AG04449 (cell line): ENCODE data around the gene RDH16.
"Not testable (repeated sequence)": the region's sequence is repeated elsewhere in the genome, so short reads cannot be mapped to it uniquely, and the experiment has no call there.

Source experiments
- CTCF ChIA-PET: fragments of 350-600 bp; formaldehyde crosslinking; extraction: SDS; loops from one replicate; lab custom pipeline; 2021; ENCODE audit warnings: antibody characterized with exemption; lab: Yijun Ruan, JAX
- POLR2A ChIA-PET: fragments of 400-600, 350-600 bp; formaldehyde crosslinking; extraction: SDS; loops from one replicate; lab custom pipeline; 2020; ENCODE audit warnings: antibody characterized with exemption, inconsistent platforms; lab: Yijun Ruan, JAX
- DNase-seq: peaks from one replicate; pipeline ENCODE4 v3.0.0-alpha.2; 2010; ENCODE audit warnings: low read depth, low spot score
- H3K4me3 ChIP-seq: 2 replicates; pipeline ENCODE4 v1.5.1; 2011; ENCODE audit warnings: low read depth, mild to moderate bottlenecking, control low read depth, low read length
- TF ChIP-seq, protein P1 (sequence below): IDR thresholded peaks from one replicate; pipeline ENCODE4 v1.5.1; 2011; ENCODE audit warnings: mild to moderate bottlenecking, moderate library complexity, low read length, control low read depth, inconsistent platforms; ENCODE audit not compliant: insufficient read depth; ENCODE audit errors: missing control alignments

RDH16 gene

DNA sequence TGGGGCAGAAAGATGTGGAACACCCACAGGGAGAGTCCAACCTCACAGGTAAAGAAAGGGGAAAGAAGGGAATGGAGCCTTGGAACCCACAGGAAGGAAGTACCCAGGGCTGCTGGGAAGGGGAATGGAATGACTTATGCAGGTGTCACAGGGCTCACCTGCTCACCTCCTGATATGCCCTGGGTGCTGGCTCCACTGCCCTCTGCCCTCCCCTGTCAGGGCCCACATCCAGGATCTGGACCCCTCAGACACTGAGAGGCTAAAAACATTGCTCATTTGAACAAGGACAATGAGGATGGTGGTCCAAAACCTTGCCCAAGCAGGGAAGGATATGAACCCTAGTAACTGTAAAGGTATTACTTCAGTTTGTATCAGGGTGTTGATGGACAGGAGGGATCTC is 29.6 kb upstream of the RDH16 start:
- no peak overlapping the region for H3K4me3 ChIP-seq
- CTCF ChIA-PET, result interaction anchor here (0.8 to 5.0 kb wide), 20 partner anchors 10 to 352 kb away, joined by 3 to 303 read pairs (median 4); partner anchors contain the start of genes HSD17B6, PRIM1 and ZBTB39
- DNase-seq, result no peak
- POLR2A ChIA-PET, result no interaction called here
- TF ChIP-seq, protein P1, sequence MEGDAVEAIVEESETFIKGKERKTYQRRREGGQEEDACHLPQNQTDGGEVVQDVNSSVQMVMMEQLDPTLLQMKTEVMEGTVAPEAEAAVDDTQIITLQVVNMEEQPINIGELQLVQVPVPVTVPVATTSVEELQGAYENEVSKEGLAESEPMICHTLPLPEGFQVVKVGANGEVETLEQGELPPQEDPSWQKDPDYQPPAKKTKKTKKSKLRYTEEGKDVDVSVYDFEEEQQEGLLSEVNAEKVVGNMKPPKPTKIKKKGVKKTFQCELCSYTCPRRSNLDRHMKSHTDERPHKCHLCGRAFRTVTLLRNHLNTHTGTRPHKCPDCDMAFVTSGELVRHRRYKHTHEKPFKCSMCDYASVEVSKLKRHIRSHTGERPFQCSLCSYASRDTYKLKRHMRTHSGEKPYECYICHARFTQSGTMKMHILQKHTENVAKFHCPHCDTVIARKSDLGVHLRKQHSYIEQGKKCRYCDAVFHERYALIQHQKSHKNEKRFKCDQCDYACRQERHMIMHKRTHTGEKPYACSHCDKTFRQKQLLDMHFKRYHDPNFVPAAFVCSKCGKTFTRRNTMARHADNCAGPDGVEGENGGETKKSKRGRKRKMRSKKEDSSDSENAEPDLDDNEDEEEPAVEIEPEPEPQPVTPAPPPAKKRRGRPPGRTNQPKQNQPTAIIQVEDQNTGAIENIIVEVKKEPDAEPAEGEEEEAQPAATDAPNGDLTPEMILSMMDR, result no peak

DNA sequence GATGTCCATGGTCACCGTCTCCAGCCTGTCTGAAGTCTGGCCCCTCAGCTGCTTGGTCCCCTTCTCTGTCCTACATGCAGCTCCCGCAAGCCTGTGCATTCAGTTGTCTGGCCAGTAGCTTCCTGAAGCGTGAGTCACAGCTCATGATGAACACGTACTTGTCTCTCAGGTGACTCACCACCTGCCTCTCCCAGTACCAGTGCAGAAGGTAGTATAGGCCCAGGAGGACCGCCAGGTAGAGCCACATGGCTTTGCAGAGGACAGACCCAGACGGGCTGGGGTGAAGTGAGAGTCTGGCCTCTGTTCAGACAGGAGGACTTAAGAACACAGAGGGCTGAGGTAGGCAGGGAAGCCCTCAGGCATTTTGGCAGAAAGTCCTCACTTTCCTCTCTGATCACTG is 28.3 kb upstream of the RDH16 start:
- CTCF ChIA-PET, result interaction anchor here (0.7 to 5.0 kb wide), 4 partner anchors 17 to 244 kb away, joined by 3 to 303 read pairs (median 48); partner anchors contain the start of genes HSD17B6, PRIM1 and ZBTB39
- DNase-seq, POLR2A ChIA-PET, H3K4me3 ChIP-seq: not testable (repeated sequence)

DNA sequence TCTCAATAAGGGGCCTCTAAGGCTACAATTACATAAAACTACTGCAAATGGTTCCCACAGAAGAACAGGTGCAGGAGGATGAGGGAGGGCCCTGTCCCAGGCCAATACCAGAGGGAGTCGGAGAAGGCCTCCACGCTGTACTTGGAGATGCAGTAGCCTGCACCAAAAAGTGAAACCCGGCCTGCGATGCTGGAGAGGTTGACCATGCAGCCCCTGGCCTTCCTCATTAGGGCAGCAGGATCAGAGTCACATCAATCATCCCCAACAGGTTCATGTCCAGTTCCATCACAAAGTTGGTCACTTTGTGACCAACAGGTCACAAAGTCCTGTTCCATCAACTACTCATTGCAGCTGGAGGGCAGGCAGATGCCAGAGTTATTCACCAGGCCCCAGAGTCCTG is 26.0 kb upstream of the RDH16 start:
- ChIA-PET CTCF (no interaction called here), POLR2A (no interaction called here)
- H3K4me3 ChIP-seq, result no peak overlapping the region
- TF ChIP-seq, protein P1, result no peak
- DNase-seq, result no peak

DNA sequence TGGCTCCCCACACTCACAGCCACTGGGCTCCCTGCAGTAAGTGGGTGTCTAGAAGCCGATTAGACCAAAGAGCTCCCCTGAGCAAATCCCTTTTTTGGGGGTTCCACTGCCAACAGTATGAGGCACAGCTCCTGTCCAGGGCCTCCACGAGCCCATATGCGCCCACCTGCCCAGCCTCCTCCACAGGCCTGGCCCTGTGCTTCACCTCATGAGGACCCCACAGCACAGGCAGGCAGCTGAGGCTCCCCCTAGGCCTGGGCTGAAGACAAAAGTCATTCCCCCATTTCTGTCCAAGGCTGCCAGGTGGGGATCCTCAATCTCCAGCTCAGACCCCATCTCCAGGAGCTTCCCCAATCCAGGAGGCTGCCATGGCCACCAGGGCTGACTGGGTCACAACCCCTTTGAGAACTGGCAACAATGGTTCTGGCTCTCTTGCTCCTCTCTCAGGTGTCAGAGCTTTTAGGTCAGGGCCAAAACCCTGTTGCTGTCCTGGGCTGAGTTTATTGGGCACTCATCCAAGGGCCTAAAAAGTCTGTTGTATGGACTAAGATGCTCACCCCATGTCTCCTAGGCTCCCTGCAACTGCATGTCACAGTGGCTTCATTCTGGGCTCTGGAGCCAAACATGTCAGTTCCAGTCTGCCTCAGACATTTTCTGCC is 25.3 kb upstream of the RDH16 start:
- H3K4me3 ChIP-seq, DNase-seq, POLR2A ChIA-PET: not testable (repeated sequence)
- CTCF ChIA-PET, result interaction anchor here (0.6 to 1.4 kb wide), 2 partner anchors 19 to 225 kb away, joined by 3 to 4 read pairs; no protein-coding TSS in a partner anchor

DNA sequence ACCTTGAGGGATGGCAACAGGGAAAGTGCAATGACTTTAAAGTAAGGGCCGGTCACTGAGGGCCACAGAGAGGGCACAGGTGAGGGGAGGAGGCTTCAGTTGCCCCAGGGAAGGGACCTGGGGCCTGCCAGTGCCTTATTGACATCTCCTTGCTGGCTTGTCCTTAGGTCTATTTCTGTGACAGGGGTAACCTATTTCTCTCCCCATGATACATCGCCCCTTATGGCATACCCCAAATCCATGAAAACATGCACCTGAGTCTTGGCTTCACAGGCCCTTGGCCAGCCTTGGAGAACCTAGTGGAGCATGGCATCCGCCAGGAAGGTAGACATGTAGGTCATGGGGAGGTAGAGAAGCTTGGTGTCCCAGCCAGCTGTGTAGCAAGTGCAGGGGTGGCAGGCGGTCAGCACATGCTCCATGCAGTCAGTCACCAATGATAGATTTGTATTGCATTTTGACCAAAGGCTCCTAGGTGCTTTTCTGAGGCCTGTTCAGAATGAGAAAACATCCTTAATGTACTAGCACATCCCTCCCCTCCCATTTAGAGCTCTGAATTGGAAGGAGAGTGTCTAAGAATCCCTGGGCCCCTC is 23.6 kb upstream of the RDH16 start:
- no peak for DNase-seq
- TF ChIP-seq, protein P1, result no peak
- H3K4me3 ChIP-seq, result no peak overlapping the region
- ChIA-PET CTCF (interaction anchor here (1.1 to 1.4 kb wide), 2 partner anchors 21 to 218 kb away, joined by 3 read pairs; partner anchors contain the start of gene HSD17B6), POLR2A (no interaction called here)

DNA sequence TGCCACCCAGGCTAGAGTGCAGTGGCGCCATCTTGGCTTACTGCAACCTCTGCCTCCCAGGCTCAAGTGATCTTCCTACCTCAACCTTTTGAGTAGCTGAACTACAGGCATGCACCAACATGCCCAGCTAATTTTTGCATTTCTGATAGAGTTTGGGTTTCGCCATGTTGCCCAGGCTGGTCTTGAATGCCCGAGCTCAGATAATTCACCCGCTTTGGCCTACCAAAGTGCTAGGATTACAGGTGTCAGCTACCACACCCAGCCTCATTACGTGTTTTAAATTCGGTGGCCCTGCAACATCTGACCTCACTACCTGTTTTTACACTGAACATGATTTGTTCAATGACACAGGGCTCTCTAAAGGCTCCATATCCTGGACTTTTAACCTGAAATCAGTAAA is 22.9 kb upstream of the RDH16 start:
- DNase-seq, result no peak
- no peak overlapping the region for H3K4me3 ChIP-seq
- TF ChIP-seq, protein P1, result no peak
- POLR2A ChIA-PET, result no interaction called here
- CTCF ChIA-PET, result interaction anchor here (1.0 to 1.1 kb wide), 2 partner anchors 24 to 218 kb away, joined by 3 read pairs; partner anchors contain the start of gene HSD17B6

DNA sequence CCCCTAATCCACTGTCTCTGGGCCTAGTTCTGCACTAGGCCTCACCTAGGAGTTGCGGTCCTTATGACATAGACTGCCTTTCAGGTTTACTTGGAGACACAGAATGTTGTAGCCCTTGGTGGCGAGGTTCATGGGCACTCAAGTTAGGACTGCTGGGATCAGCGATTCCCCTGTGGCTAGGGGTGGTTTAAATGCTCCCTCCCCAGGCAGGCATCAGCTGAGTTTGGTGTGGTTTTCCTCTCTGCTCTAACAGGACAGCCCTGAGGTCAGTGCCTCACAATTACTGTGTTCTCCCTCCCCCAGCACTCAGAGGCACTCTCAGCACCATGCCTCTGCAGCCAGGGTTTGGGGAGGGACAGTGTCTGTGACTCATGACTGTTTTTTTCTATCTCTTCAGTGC is 22.2 kb upstream of the RDH16 start:
- no peak overlapping the region for H3K4me3 ChIP-seq
- DNase-seq, result no peak
- ChIA-PET CTCF (interaction anchor here (1.0 to 1.1 kb wide), 2 partner anchors 25 to 217 kb away, joined by 3 read pairs; partner anchors contain the start of gene HSD17B6), POLR2A (no interaction called here)
- TF ChIP-seq, protein P1, result no peak
